Mesenteric fat pad (tissue), 1 donor: ENCODE measurements around the gene RADIL. TPM values are rescaled to one million over a fixed set of nuclear protein-coding genes. Genes with fewer than 3 reads are reported as not detected.
A peak's percentile ranks its signal among the peaks of the same experiment; 100 is the strongest.

ENCODE experiments used
- DNase-seq: peaks from one replicate; pipeline ENCODE4 v3.0.0-alpha.2; 2020; ENCODE audit warnings: low spot score
- total RNA-seq: library from RNA; stranded (reverse); fragmentation: NEBNext Ultra II Directional; extraction: Animal tissue kit (Norgen Biotek cat#: 25700); gene quantifications from one replicate; pipeline ENCODE4 v1.2.1, GENCODE V29; 2021
- donor health status: DM: yes; HTN: yes; CAD: no.

RADIL gene
- total RNA-seq, 1 donor from 2014 or later: 6.1 TPM

- peak; percentile 39 for DNase-seq
Measured at GRCh38 chr7:4851459-4852422, 31.8 kb downstream of the RADIL start.

- DNase-seq: no peak
Measured at GRCh38 chr7:4850262-4850795, 33.2 kb downstream of the RADIL start.

DNA sequence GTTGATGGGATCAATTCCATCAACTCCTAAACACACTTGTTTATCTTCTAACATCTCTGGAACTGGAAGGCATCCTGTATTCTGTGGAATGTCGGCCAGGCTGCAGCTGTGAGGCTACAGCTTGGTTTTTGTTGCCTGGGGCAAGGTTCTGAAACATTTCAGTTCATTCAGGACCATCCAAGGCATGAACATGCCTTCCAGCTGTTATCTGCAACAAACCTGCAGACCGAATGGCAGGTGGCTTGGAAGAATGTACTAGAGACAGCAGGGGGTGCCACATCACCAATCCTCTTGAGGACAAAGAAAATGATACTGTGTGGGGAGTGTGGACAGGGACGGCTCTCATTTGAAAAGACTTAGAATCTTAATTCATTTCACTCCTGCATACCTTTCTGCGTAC is 34.1 kb downstream of the RADIL start:
- DNase-seq: peak; percentile 37

DNA sequence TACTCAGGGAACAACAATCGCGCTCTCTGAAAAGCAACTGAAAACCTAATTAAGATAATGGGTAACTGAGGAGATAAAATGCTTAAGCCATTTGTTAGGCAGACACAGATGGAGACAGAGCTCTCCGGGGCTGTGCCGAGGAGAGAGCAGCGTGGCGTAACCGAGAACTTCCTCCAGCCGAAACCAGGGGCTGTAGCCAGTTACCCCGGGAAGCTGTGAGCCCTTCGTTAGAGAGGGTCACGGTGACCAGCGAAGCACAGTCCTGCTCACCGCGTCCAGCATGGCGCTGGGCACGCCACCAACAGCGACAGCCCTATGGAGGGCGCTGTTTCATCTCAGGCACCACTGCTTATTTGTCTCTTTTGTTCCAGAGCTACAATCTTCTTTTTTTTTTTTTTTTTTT is 37.8 kb downstream of the RADIL start:
- peak; percentile 41 for DNase-seq

DNA sequence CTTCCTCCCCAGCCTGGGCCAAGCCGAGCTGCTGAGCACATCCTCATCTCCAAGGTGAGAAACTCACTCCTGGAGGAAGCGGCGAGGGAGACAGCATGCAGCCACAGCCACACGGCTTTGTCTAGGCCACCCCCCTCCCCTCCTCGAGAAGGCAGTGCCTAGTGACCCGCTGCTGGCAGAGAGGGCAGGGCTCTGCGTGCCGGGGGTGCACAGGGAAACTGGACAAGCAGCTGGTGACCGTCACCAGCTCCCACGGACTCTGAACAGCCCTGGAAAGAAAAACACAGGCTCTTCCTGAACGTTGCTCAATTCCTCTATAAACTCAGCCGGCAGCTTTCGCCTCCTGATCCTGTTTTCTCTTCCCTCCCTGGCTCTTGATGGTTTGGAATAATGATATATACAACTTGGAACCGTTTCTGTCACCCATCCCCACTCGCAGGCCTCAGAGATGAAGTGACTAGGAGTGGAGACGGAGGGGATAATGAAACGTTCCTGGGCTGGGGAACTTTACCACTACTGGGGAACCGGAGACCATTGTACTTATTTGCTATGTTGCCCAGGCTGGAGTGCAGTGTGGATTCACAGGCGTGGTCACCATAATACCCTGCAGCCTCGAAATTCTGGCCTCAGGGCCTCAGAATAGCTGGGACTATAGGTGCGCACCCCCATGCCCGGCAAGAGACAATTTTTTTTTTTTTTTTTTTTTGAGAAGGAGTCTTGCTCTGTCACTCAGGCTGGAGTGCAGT is 41.0 kb downstream of the RADIL start:
- peak; percentile 82 for DNase-seq

GRCh38 chr7:4841836-4842235 is 41.7 kb downstream of the RADIL start:
- peak; percentile 39 for DNase-seq

GRCh38 chr7:4841007-4841784 is 42.3 kb downstream of the RADIL start:
- peak; percentile 81 for DNase-seq

GRCh38 chr7:4840079-4840501 is 43.4 kb downstream of the RADIL start:
- DNase-seq: peak; percentile 77

DNA sequence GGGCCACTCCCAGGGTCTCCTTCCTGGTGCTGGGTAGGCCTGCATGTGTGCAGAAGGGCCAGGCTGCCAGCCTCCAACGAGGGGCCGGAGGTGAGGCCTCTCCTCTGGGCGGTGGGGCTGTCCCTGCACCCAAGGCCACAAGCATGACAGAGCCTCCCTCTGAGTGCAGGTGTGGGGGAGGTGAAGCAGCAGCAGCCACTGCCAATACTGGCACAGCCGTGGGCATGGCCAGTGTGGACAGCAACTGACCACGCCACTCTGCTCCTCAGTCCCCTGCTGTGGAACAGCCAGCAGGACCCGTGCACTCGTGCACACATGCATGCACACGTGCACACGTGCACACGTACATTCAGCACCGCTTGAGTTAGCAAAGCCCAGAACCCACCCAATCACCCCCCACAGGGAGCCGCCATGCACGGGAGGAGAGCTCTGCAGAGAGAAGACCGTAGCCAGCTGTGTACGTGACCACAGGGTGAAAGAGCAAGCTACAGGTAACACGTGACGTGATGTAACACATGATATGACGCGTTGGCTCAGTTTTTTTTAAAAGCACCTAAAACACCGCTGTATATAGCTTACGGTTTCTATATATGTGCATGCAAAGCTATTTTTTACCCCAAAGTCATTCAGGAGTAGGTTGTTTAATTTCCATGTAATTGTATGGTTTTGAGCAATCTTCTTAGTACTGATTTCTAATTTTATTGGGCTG is 44.7 kb downstream of the RADIL start:
- peak; percentile 67 for DNase-seq

DNA sequence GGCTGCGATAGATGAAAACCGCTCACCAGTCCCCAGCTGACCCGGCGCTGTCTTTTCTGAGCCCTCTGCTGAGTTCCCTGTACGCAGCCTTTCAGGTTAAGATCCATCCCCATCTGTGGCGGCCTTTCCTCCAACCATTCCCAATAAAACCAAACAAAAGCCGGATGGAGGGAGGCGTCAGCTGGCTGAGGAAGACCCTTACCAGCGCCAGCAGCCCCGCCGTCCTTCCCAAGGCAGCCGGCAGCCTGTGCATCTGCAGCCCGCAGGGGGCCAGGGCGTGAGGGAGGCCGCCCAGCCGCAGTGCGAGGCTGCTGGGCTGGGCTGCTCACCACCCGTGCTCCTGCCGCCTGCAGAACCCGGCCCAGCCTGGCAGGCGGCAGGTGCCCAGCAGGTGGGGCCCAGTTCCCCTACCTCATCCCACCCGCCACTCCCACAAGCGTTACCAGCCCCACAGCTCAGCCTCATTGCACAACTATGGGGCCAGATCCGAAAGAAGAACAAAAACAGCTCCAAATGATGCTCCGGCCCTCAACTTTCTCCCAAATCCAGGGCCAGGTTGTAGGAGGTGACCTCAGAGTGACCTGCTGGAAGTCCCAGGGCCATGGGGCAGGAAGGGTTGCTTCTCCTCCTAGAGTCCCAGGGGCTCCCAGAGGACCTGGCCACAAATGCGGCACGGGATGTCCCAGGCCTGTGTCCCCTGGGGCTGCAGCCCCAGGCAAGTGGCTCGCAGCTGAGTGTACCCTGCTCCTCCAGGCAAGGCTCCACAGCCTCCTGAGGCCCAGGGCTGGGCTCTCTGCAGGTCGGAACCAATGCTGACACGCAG is 45.5 kb downstream of the RADIL start:
- DNase-seq: peak; percentile 75

DNA sequence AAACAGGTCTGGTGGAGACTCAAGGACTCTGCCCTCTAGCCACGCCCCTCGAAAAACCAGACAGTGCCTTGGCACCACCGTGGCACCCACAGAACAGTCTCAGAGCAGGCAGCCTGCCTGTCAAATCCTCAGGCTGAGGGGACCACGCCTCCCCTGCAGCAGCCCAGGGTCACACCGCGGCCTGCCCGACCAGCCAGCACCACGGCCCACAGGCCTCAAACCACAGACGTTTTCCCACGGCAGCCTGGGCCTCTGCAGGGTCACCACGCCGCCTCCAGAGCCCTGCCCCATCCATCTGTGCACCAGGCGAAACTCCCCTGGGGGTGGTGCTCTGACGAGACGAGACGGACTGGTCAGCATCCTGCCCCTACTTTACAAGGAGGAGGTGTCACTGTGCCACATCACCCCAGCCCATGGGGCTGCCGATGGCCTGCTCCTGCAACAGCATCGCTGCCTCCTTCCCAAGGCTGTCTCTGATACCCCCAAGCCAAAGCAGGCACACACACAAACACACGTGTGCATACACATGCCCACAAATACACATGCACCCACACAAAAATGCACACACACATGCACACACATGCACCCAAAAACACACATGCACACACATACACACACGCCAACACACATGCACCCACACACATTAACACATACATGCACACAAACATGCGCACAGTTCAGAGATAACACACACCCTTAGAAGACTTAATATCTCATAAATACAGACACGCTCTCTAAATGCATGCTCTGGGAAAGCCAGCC is 46.3 kb downstream of the RADIL start:
- peak; percentile 81 for DNase-seq

DNA sequence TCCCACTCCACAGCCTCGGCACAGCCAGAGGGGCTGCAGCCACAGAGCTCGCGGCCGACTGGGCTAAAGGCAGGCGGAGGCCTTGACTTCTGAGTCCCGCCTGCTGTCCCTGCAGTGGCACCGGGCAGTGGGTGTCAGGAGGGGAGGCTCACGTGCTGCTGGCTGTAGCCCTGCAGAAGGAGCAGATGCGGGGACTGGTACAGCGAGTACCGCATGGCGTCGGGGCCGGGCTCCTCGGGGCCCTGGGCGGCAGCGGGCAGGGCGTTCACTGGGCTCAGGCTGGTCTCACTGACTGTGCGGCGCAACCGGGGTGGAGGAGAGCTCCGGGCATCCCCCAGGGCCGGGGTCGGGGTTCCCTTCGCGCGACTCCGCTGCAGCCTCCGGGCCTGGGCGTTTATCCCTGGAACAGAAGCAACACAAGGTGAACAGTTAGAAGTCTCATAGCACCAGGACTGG is 47.3 kb downstream of the RADIL start:
- peak; percentile 88 for DNase-seq

- DNase-seq: peak; percentile 88
Measured at GRCh38 chr7:4835398-4836205, 47.9 kb downstream of the RADIL start.

DNA sequence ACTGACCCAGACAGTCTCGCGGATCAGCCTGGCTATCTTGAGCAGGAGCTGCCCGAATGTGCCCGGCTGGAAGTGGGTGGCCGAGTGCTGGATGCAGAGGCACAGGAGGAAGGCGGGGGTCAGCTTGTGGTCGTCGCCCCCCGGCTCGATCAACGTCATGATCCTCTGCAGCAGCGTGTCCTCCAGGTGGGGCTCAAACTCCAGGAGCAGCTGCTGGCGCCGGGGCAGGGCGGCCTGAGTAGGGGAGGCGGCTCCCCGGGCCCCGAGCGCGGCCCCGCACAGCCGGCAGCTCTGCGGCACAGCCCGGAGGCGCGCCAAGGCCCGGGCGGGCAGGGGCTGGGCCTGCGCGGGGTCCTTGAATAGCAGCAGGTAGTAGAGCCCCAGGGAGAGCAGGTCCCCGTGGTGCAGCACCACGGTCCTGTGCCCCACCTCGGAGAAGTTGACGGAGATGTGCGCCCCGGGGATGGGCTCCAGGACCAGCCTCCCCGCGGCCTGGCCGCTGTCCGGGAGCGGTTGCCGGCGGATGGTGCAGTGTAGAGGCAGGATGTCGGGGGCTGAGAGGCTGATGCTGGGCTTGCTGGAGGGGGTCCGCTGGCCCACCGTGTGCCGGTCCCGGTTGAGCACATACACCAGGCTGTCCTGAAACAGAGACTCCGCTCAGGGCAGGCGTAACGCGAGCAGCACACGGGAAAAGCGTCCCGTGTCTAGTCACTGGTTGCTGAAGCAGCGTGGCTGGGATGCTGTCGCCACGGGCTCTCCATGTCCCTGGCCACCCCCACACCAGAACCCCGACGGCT is 48.7 kb downstream of the RADIL start:
- peak; percentile 84 for DNase-seq

DNA sequence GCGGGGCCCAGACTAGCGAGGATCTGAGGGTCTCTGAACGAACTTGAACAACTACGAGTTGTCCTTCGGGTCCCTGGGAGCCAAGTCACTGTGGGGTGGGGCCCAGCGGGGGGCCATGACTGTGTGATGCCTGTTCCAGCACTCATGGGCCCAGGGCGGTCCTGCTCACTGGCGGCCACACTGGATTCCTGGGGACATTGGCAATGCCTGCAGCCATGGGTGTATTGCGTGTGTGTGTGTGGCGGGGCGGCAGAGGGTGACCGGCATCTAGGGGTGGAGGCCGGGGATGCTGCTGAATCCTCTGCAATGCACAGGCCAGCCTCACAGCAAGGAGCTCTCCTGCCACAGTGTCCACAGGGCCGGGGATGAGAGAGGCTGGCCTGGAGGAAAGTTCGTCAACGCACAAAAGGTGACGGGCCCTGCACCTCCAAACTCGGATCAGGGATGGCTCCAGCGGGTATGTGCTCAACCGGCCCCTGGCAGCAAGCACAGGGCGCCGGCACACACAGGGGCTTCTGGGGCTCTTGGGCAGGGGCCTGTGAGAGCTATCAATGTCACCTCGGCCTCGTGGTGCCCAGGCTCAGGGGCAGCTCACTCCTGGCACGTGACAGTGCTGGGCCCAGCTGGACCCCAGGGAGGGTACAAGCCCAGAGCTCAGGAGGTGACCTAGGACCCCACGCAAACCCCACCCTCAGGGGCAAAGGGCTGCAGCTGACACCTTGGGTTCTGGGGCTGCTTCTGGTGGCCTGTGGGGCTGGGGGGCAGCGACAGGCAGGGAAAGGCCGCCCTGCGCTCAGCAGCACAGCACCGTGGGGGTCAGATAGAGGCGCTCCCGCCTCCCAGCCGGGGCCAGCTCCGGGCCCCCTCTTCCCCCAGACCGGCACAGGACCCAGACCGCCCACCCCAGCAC is 49.6 kb downstream of the RADIL start:
- no peak for DNase-seq

DNA sequence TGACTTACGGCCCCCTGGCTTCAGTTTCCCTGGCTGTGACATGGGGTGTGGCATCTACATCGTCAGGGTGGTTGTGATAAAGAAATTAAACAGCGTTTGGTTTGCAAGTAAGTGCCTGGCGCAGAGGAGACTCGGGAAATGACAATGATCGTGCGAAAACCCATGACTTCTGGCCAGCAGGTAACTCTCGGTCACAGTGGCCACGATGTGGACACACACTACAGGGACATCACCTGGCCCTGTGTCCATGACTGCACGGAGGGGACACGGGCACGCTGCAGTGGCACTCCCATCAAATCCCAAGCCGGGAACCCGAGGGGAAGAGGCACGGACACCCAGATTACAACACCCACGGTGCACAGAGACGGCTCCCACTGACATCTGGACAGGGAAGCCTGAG is 50.3 kb downstream of the RADIL start:
- no peak for DNase-seq
